T-helper 1 cell treated with Interleukin-12 subunit alpha and Interleukin-12 subunit beta and Interleukin-4 antibody, amounts not matched to agents 30 μg/mL and 1 μg/mL, for 36 hours (primary cell): Measurements from ENCODE around the gene DYSF.

ENCODE experiments used
- H3K27ac Mint-ChIP-seq: one replicate; pipeline ENCODE4 v1.8.0; 2021; ENCODE audit warnings: mild to moderate bottlenecking, mixed read lengths
- H3K27me3 Mint-ChIP-seq: one replicate; pipeline ENCODE4 v1.8.0; 2021; ENCODE audit warnings: low read depth, mixed read lengths
- H3K36me3 Mint-ChIP-seq: one replicate; pipeline ENCODE4 v1.8.0; 2021; ENCODE audit warnings: low read depth, mixed read lengths
- H3K4me1 Mint-ChIP-seq: one replicate; pipeline ENCODE4 v1.8.0; 2021; ENCODE audit warnings: low read depth, mixed read lengths
- H3K4me3 Mint-ChIP-seq: one replicate; pipeline ENCODE4 v1.8.0; 2021; ENCODE audit warnings: mild to moderate bottlenecking, moderate library complexity, mixed read lengths
- H3K9me3 Mint-ChIP-seq: one replicate; pipeline ENCODE4 v1.8.0; 2021; ENCODE audit warnings: mixed read lengths

Gene DYSF

GRCh38 chr2:71601136-71602114 lies 148.1 kb downstream of the DYSF start:
- Mint-ChIP-seq H3K4me3 (no peak overlapping the region), H3K27ac (no peak overlapping the region), H3K36me3 (no peaks in the 10 kb centered on the region), H3K27me3 (peaks cover 14% of the 10 kb centered on the region), H3K9me3 (no peaks in the 10 kb centered on the region), H3K4me1 (peaks cover 18% of the 10 kb centered on the region)

DNA sequence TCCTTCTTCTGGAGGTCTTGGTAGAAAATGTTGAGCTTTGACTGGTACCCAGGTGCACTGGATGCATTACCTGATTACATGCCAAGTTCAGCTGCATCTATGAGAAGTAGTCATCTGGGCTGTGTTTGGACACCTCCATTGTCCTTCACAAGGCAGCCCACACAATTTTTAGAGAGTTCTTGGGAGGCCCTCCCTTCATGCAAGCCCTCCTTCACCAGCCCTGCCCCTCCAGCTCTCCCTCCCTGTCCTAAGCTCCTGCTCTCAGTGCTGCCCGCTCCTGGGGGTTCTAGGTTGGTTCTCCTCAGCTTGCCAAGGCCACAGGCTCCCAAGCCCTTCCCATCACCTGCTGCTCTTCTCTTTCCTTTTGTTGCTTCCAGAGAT lies 148.7 kb downstream of the DYSF start:
- H3K27me3 Mint-ChIP-seq = peaks cover 16% of the 10 kb centered on the region
- H3K4me3 Mint-ChIP-seq = no peak overlapping the region
- H3K9me3 Mint-ChIP-seq = no peaks in the 10 kb centered on the region
- no peak overlapping the region for H3K27ac Mint-ChIP-seq
- H3K4me1 Mint-ChIP-seq = peaks cover 18% of the 10 kb centered on the region
- no peaks in the 10 kb centered on the region for H3K36me3 Mint-ChIP-seq

DNA sequence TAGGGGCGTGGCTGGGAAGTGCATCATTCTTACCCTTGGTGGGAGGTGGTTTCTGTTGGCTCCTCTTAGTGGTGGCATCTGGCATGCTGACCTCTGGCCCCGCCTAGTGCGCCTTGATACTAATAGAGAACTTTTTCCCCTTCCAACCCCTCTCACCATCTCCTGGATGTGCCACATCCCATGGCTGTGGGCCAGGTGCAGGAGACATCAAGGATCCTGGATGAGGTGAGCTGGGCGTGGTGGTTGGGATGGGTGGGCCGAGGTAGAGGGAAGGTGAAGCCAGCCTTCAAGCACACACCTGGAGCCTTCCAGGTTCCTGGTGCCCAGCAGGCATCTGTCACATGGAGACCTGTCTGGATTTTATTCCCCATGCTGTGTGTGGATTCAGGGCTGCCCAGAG lies 149.2 kb downstream of the DYSF start:
- H3K4me1 Mint-ChIP-seq = peaks cover 18% of the 10 kb centered on the region
- no peaks in the 10 kb centered on the region for H3K9me3 Mint-ChIP-seq
- peaks cover 16% of the 10 kb centered on the region for H3K27me3 Mint-ChIP-seq
- no peak overlapping the region for H3K27ac Mint-ChIP-seq
- H3K4me3 Mint-ChIP-seq = no peak overlapping the region
- no peaks in the 10 kb centered on the region for H3K36me3 Mint-ChIP-seq

- H3K4me3 Mint-ChIP-seq = peak overlapping the region; percentile 50
- peaks cover 18% of the 10 kb centered on the region for H3K4me1 Mint-ChIP-seq
- no peaks in the 10 kb centered on the region for H3K36me3 Mint-ChIP-seq
- peaks cover 16% of the 10 kb centered on the region for H3K27me3 Mint-ChIP-seq
- peak overlapping the region; percentile 62 for H3K27ac Mint-ChIP-seq
- no peaks in the 10 kb centered on the region for H3K9me3 Mint-ChIP-seq
Observed at GRCh38 chr2:71603311-71603811, 150.0 kb downstream of the DYSF start.

GRCh38 chr2:71603851-71604725 lies 150.7 kb downstream of the DYSF start:
- no peak overlapping the region for H3K4me3 Mint-ChIP-seq
- H3K9me3 Mint-ChIP-seq = no peaks in the 10 kb centered on the region
- H3K4me1 Mint-ChIP-seq = peaks cover 18% of the 10 kb centered on the region
- peaks cover 16% of the 10 kb centered on the region for H3K27me3 Mint-ChIP-seq
- H3K36me3 Mint-ChIP-seq = no peaks in the 10 kb centered on the region
- H3K27ac Mint-ChIP-seq = no peak overlapping the region

- Mint-ChIP-seq H3K9me3 (no peaks in the 10 kb centered on the region), H3K27ac (peak overlapping the region; percentile 39), H3K27me3 (peaks cover 16% of the 10 kb centered on the region), H3K4me1 (peaks cover 18% of the 10 kb centered on the region), H3K36me3 (no peaks in the 10 kb centered on the region), H3K4me3 (peak overlapping the region; percentile 18)
Observed at GRCh38 chr2:71604726-71605120, 151.4 kb downstream of the DYSF start.

DNA sequence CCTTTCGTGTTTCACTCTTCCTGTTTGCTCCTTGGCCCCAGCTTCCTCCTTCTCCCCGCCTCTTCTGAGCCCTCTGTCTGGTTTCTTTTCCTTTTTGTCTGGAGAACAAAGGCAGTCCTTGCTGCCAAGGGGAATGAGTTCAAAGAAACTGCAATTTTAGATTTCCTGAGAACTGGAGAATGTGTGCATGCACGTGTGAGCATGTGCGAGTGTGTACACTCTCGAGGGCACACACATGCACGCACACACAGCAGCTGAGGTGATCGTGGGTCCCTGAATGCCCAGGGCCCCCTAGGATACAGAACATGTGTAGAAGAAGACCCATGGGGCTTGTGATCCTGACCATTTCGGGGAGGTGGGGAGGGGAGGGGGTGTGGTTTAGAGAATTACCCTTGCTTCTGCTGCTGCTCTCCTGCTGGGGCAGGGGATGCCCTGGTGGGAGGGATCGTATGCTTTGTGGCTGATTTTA lies 151.8 kb downstream of the DYSF start:
- H3K9me3 Mint-ChIP-seq = no peaks in the 10 kb centered on the region
- no peaks in the 10 kb centered on the region for H3K36me3 Mint-ChIP-seq
- H3K27me3 Mint-ChIP-seq = peaks cover 16% of the 10 kb centered on the region
- peak overlapping the region; percentile 18 for H3K4me3 Mint-ChIP-seq
- peak overlapping the region; percentile 39 for H3K27ac Mint-ChIP-seq
- peaks cover 18% of the 10 kb centered on the region for H3K4me1 Mint-ChIP-seq

GRCh38 chr2:71605781-71606241 lies 152.4 kb downstream of the DYSF start:
- H3K36me3 Mint-ChIP-seq = no peaks in the 10 kb centered on the region
- H3K27ac Mint-ChIP-seq = no peak overlapping the region
- peaks cover 16% of the 10 kb centered on the region for H3K27me3 Mint-ChIP-seq
- peaks cover 18% of the 10 kb centered on the region for H3K4me1 Mint-ChIP-seq
- H3K4me3 Mint-ChIP-seq = no peak overlapping the region
- no peaks in the 10 kb centered on the region for H3K9me3 Mint-ChIP-seq

- Mint-ChIP-seq H3K4me1 (peaks cover 18% of the 10 kb centered on the region), H3K36me3 (no peaks in the 10 kb centered on the region), H3K27ac (no peak overlapping the region), H3K9me3 (no peaks in the 10 kb centered on the region), H3K4me3 (no peak overlapping the region), H3K27me3 (peaks cover 16% of the 10 kb centered on the region)
Observed at GRCh38 chr2:71606244-71606643, 152.9 kb downstream of the DYSF start.

GRCh38 chr2:71607151-71607889 lies 154.0 kb downstream of the DYSF start:
- peaks cover 18% of the 10 kb centered on the region for H3K4me1 Mint-ChIP-seq
- no peak overlapping the region for H3K27ac Mint-ChIP-seq
- no peaks in the 10 kb centered on the region for H3K9me3 Mint-ChIP-seq
- H3K4me3 Mint-ChIP-seq = no peak overlapping the region
- H3K36me3 Mint-ChIP-seq = no peaks in the 10 kb centered on the region
- H3K27me3 Mint-ChIP-seq = peaks cover 16% of the 10 kb centered on the region

DNA sequence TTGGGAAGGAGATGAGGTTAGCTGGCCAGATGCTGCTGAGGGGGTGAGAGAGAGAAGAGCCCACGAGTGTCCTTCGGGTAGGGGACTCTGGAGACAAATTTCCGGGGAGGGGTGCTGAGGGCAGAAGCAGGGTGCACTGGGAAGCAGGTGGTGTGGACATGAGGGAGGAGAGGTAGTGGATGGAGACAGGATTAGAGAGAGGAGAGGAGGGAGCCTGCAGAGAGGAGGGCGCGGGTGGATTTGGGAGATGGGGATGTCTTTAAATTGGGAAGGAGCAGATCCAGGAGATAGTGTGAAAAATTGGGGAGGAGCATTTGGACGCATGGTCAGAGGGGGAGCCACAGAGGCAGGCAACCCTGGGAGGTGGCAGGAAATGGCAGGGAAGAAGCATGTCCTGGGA lies 154.7 kb downstream of the DYSF start:
- no peak overlapping the region for H3K4me3 Mint-ChIP-seq
- peaks cover 15% of the 10 kb centered on the region for H3K4me1 Mint-ChIP-seq
- H3K27ac Mint-ChIP-seq = no peak overlapping the region
- no peaks in the 10 kb centered on the region for H3K9me3 Mint-ChIP-seq
- H3K36me3 Mint-ChIP-seq = no peaks in the 10 kb centered on the region
- peaks cover 16% of the 10 kb centered on the region for H3K27me3 Mint-ChIP-seq

GRCh38 chr2:71608441-71608840 lies 155.1 kb downstream of the DYSF start:
- Mint-ChIP-seq H3K27me3 (peaks cover 16% of the 10 kb centered on the region), H3K36me3 (no peaks in the 10 kb centered on the region), H3K4me3 (no peak overlapping the region)

DNA sequence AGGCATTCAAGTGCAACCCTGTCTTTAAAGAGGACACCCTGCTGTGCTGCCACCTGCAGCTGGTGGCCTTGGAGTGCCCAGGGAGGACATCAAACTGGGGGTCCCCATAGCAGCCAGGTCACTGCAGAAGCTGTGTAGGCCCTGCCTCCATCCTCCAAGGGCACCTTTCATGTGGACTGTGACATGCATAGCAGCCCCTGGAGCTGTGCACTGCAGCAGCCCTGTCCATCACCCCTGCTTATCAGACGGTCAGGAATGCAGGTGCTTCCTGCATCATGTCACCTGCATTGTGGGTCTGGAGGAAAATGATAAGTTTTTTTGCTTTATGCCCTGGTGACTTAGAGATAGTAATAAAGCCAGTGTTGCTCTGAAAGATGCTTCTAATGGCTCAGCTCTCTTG lies 155.7 kb downstream of the DYSF start:
- H3K27ac Mint-ChIP-seq = no peak overlapping the region
- H3K36me3 Mint-ChIP-seq = no peaks in the 10 kb centered on the region
- peaks cover 10% of the 10 kb centered on the region for H3K4me1 Mint-ChIP-seq
- H3K9me3 Mint-ChIP-seq = no peaks in the 10 kb centered on the region
- peaks cover 16% of the 10 kb centered on the region for H3K27me3 Mint-ChIP-seq
- H3K4me3 Mint-ChIP-seq = no peak overlapping the region

More at GRCh38 chr2:71608441-71608840, 155.1 kb downstream of the DYSF start:
- Mint-ChIP-seq H3K4me1 (peaks cover 11% of the 10 kb centered on the region), H3K9me3 (no peaks in the 10 kb centered on the region), H3K27ac (no peak overlapping the region)

GRCh38 chr2:71609441-71609840 lies 156.1 kb downstream of the DYSF start:
- Mint-ChIP-seq H3K36me3 (no peaks in the 10 kb centered on the region), H3K27ac (no peak overlapping the region), H3K27me3 (peaks cover 14% of the 10 kb centered on the region), H3K4me1 (peaks cover 8% of the 10 kb centered on the region), H3K9me3 (no peaks in the 10 kb centered on the region), H3K4me3 (no peak overlapping the region)
